GM23338 (cell line): ENCODE results near the gene DDX25. TPM values are rescaled to one million over a fixed set of nuclear protein-coding genes. Genes with fewer than 3 reads are reported as not detected.

Experiments
- ATAC-seq: fragments of 200-7000 bp; cut with Tn5 transposase; 3 replicates; pipeline ENCODE4 v1.9.1; 2020
- DNase-seq: peaks from one replicate; pipeline ENCODE4 v3.0.0-alpha.2; 2015; ENCODE audit warnings: low spot score
- H2AFZ ChIP-seq: fragments of 200-600 bp; sonication (generic); 2 replicates; pipeline ENCODE4 v1.8.0; 2016; ENCODE audit warnings: antibody characterized with exemption, mild to moderate bottlenecking, moderate library complexity
- H3F3A ChIP-seq: fragments of 200-600 bp; sonication (generic); replicated peaks from 2 replicates; pipeline ENCODE4 v1.8.0; 2017; ENCODE audit warnings: antibody characterized with exemption, mixed run types, low read depth
- H3K27ac ChIP-seq: fragments of 200-600 bp; sonication (generic); 2 replicates; pipeline ENCODE4 v1.6.1; 2016; ENCODE audit warnings: low read depth
- H3K27me3 ChIP-seq: fragments of 200-600 bp; sonication (generic); 2 replicates; pipeline ENCODE4 v1.8.0; 2016; ENCODE audit warnings: mild to moderate bottlenecking, mixed run types, moderate library complexity; ENCODE audit not compliant: insufficient read depth
- H3K36me3 ChIP-seq: fragments of 200-600 bp; sonication (generic); 2 replicates; pipeline ENCODE4 v1.8.0; 2016; ENCODE audit warnings: mild to moderate bottlenecking; ENCODE audit not compliant: insufficient read depth
- H3K4me1 ChIP-seq: fragments of 200-600 bp; sonication (generic); 2 replicates; pipeline ENCODE4 v1.8.0; 2016; ENCODE audit warnings: mild to moderate bottlenecking, moderate library complexity; ENCODE audit not compliant: insufficient read depth
- H3K4me2 ChIP-seq: fragments of 200-600 bp; sonication (generic); 2 replicates; pipeline ENCODE4 v1.7.1; 2017; ENCODE audit warnings: mixed run types
- H3K4me3 ChIP-seq: fragments of 200-600 bp; sonication (generic); 2 replicates; pipeline ENCODE4 v1.6.1; 2016; ENCODE audit warnings: mixed run types
- H3K79me2 ChIP-seq: fragments of 200-600 bp; sonication (generic); replicated peaks from 2 replicates; pipeline ENCODE4 v1.8.0; 2017; ENCODE audit warnings: mild to moderate bottlenecking; ENCODE audit not compliant: insufficient read depth
- H3K9me2 ChIP-seq: fragments of 200-600 bp; sonication (generic); 2 replicates; pipeline ENCODE4 v1.8.0; 2017; ENCODE audit not compliant: insufficient read depth
- H4K20me1 ChIP-seq: fragments of 200-600 bp; sonication (generic); replicated peaks from 2 replicates; pipeline ENCODE4 v1.8.0; 2017; ENCODE audit warnings: mild to moderate bottlenecking; ENCODE audit not compliant: insufficient read depth
- H3K27ac Mint-ChIP-seq: 2 replicates; pipeline ENCODE4 v1.8.0; 2020; ENCODE audit warnings: inconsistent platforms, mild to moderate bottlenecking, moderate library complexity, mixed read lengths
- H3K27me3 Mint-ChIP-seq: 3 replicates; pipeline ENCODE4 v1.8.0; 2022; ENCODE audit warnings: low read depth, mild to moderate bottlenecking, moderate library complexity, mixed read lengths, inconsistent platforms; ENCODE audit not compliant: insufficient read depth, poor library complexity
- H3K36me3 Mint-ChIP-seq: 3 replicates; pipeline ENCODE4 v1.8.0; 2021; ENCODE audit warnings: low read depth, mild to moderate bottlenecking, inconsistent platforms, moderate library complexity, mixed read lengths
- H3K4me1 Mint-ChIP-seq: 3 replicates; pipeline ENCODE4 v1.8.0; 2020; ENCODE audit warnings: mild to moderate bottlenecking, inconsistent platforms, mixed read lengths
- H3K4me3 Mint-ChIP-seq: 3 replicates; pipeline ENCODE4 v1.8.0; 2021; ENCODE audit warnings: moderate library complexity, mild to moderate bottlenecking, inconsistent platforms, mixed read lengths
- H3K9me3 Mint-ChIP-seq: 3 replicates; pipeline ENCODE4 v1.8.0; 2020; ENCODE audit warnings: moderate library complexity, mild to moderate bottlenecking, inconsistent platforms, mixed read lengths
- CREB1 ChIP-seq: fragments of 250-450 bp; sonication (Bioruptor Pico); IDR thresholded peaks from 2 replicates; pipeline ENCODE4 v1.5.0; 2020; ENCODE audit warnings: low read depth, mild to moderate bottlenecking, moderate library complexity
- EZH2 ChIP-seq: fragments of 200-600 bp; sonication (generic); IDR thresholded peaks from one replicate; pipeline ENCODE4 v1.8.0; 2017; ENCODE audit warnings: antibody characterized with exemption, mild to moderate bottlenecking, low read depth; ENCODE audit not compliant: unreplicated experiment
- EZH2phosphoT487 ChIP-seq: fragments of 200-600 bp; sonication (generic); IDR thresholded peaks from one replicate; pipeline ENCODE4 v1.8.1; 2018; ENCODE audit warnings: antibody characterized with exemption; ENCODE audit not compliant: unreplicated experiment
- NANOG ChIP-seq: IDR thresholded peaks from 2 replicates; pipeline ENCODE4 v1.6.1; 2016; ENCODE audit warnings: antibody characterized with exemption, borderline replicate concordance
- POLR2AphosphoS5 ChIP-seq: IDR thresholded peaks from 2 replicates; pipeline ENCODE4 v1.6.1; 2016; ENCODE audit warnings: antibody characterized with exemption, low read depth
- STAT1 ChIP-seq: IDR thresholded peaks from one replicate; pipeline ENCODE4 v1.6.1; 2016; ENCODE audit warnings: antibody characterized with exemption; ENCODE audit not compliant: unreplicated experiment
- ZNF462 ChIP-seq: fragments of 250-450 bp; sonication (Bioruptor Pico); IDR thresholded peaks from 2 replicates; pipeline ENCODE4 v1.5.0; 2020; ENCODE audit warnings: mild to moderate bottlenecking, moderate library complexity
- polyA plus RNA-seq: library from polyadenylated mRNA; unstranded; fragments of >200 nt; fragmentation: Nextera tagmentation; extraction: Ambion mirVana; gene quantifications from 2 replicates; pipeline ENCODE4 v1.2.1, GENCODE V29; 2016
- total RNA-seq: library from RNA; depleted of rRNA; stranded (reverse); fragments of >200 nt; shearing (Covaris generic); gene quantifications from 2 replicates; pipeline ENCODE4 v1.2.3, GENCODE V29; 2014
- TF ChIP-seq, protein P1 (sequence below), 2 experiments: fragments of 200-600 bp in 1 of 2; sonication (generic) in 1 of 2; conservative IDR thresholded peaks; 2 replicates each; pipeline versions ENCODE4 v1.5.1 to v1.6.1; 2016 to 2017; ENCODE audit warnings: antibody characterized with exemption in 2 of 2, low read depth in 2 of 2, mild to moderate bottlenecking in 2 of 2, moderate library complexity in 1 of 2
- TF ChIP-seq, protein P2 (sequence below): IDR thresholded peaks from 2 replicates; pipeline ENCODE4 v1.6.1; 2016; ENCODE audit warnings: antibody characterized with exemption

Gene DDX25
- total and polyA plus RNA-seq, 2 experiments from 2014 or later: 20.6 to 23.6 TPM

DNA sequence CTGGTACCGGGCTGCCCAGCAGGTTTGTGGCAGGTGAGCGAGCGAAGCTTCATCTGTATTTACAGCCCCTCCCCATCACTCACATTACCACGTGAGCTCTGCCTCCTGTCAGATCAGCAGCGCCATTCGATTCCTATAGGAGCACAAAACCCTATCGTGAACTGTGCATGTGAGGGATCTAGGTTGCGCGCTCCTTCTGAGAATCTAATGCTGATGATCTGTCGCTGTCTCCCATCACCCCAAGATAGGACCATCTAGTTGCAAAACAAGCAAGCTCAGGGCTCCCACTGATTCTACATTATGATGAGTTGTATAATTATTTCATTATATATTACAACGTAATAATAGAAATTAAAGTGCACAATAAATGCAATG lies 25.8 kb downstream of the DDX25 start:
- Mint-ChIP-seq H3K9me3 (no peaks in the 10 kb centered on the region), H3K4me3 (no peak overlapping the region), H3K36me3 (no peaks in the 10 kb centered on the region), H3K27me3 (peaks cover 7% of the 10 kb centered on the region), H3K27ac (no peak overlapping the region), H3K4me1 (peaks cover 41% of the 10 kb centered on the region)
- H3K27ac ChIP-seq: no peak overlapping the region
- H2AFZ ChIP-seq: no peak overlapping the region
- H3F3A ChIP-seq: no peaks in the 10 kb centered on the region
- H4K20me1 ChIP-seq: no peaks in the 10 kb centered on the region
- no peak for ATAC-seq
- H3K4me1 ChIP-seq: peaks cover 10% of the 10 kb centered on the region
- TF ChIP-seq, protein P1, sequence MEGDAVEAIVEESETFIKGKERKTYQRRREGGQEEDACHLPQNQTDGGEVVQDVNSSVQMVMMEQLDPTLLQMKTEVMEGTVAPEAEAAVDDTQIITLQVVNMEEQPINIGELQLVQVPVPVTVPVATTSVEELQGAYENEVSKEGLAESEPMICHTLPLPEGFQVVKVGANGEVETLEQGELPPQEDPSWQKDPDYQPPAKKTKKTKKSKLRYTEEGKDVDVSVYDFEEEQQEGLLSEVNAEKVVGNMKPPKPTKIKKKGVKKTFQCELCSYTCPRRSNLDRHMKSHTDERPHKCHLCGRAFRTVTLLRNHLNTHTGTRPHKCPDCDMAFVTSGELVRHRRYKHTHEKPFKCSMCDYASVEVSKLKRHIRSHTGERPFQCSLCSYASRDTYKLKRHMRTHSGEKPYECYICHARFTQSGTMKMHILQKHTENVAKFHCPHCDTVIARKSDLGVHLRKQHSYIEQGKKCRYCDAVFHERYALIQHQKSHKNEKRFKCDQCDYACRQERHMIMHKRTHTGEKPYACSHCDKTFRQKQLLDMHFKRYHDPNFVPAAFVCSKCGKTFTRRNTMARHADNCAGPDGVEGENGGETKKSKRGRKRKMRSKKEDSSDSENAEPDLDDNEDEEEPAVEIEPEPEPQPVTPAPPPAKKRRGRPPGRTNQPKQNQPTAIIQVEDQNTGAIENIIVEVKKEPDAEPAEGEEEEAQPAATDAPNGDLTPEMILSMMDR (conservative IDR thresholded peaks at IDR 0.05; ENCODE audit: low read depth in 2 of 2): no peak
- no peak for TF ChIP-seq ZNF462
- TF ChIP-seq, protein P2, sequence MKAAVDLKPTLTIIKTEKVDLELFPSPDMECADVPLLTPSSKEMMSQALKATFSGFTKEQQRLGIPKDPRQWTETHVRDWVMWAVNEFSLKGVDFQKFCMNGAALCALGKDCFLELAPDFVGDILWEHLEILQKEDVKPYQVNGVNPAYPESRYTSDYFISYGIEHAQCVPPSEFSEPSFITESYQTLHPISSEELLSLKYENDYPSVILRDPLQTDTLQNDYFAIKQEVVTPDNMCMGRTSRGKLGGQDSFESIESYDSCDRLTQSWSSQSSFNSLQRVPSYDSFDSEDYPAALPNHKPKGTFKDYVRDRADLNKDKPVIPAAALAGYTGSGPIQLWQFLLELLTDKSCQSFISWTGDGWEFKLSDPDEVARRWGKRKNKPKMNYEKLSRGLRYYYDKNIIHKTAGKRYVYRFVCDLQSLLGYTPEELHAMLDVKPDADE: no peak
- TF ChIP-seq POLR2AphosphoS5: no peak
- no peak for TF ChIP-seq EZH2phosphoT487
- TF ChIP-seq EZH2: no peak
- no peak for TF ChIP-seq CREB1
- no peak for TF ChIP-seq STAT1
- TF ChIP-seq NANOG: no peak
- H3K36me3 ChIP-seq: no peaks in the 10 kb centered on the region
- no peak overlapping the region for H3K4me2 ChIP-seq
- no peaks in the 10 kb centered on the region for H3K9me2 ChIP-seq
- DNase-seq: no peak
- no peaks in the 10 kb centered on the region for H3K27me3 ChIP-seq
- no peaks in the 10 kb centered on the region for H3K79me2 ChIP-seq
- no peak overlapping the region for H3K4me3 ChIP-seq
